GM21390 (cell line): ENCODE results near the gene CFAP141.
"Not testable (repeated sequence)": the region's sequence is repeated elsewhere in the genome, so short reads cannot be mapped to it uniquely, and the experiment has no call there.

ENCODE experiments used
- ATAC-seq: cut with Tn5 transposase; IDR thresholded peaks from one replicate; pipeline ENCODE4 v1.9.1; 2021; ENCODE audit not compliant: unreplicated experiment

The CFAP141 gene

GRCh38 chr1:154206196-154206595 is at the start of gene CFAP141:
TSS of gene CFAP141 (minus strand) at chr1:154206333. CDS start at chr1:154206307, 26 bp downstream.
- ATAC-seq, result no peak

DNA sequence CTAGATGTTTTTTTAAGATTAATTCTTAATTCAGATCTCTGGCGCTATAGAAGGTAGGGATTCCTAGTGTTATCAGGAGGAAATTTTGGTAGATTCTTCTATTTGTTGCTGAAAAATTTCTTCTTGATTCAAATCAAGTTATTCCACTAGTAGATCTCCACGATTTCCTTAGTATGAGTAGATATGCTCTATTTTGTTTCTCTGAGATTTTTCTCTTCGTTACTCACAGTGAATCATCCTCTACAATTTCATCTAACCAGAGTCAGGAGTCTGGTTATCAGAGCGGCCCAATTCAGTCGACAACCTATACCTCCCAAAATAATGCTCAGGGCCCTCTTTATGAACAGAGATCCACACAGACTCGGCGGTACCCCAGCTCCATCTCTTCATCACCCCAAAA is 47.5 kb upstream of the CFAP141 start:
- ATAC-seq, result no peak

DNA sequence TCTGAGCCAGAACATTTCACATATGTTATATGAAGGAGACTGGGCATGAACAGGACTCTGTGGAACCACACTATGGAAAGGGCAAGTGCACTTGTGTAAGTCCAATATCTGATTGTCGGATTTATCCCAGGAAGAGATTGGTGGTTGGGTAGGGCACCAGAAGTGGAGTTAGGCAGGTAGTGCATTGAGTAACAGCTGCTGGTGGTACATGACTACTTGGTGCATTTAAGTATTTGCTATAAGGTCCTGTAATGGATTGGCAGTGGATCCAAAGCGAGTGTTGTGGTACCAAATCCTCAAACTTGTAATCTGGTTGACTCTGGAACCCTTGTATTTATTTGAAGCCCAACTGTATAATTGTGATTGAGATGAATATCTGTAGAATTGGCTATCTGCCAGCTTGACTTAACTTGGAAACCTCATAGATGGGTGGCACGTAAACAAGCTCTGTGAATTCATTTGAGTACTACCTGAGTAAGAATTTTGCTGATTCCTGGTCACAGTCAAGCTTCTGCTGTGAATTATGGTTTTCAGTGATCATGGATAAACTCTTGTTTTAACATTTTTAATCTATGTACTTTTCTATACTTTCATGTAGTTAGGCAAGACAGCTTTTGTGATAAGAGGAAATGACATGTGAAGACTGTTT is 35.7 kb upstream of the CFAP141 start:
- no peak for ATAC-seq

DNA sequence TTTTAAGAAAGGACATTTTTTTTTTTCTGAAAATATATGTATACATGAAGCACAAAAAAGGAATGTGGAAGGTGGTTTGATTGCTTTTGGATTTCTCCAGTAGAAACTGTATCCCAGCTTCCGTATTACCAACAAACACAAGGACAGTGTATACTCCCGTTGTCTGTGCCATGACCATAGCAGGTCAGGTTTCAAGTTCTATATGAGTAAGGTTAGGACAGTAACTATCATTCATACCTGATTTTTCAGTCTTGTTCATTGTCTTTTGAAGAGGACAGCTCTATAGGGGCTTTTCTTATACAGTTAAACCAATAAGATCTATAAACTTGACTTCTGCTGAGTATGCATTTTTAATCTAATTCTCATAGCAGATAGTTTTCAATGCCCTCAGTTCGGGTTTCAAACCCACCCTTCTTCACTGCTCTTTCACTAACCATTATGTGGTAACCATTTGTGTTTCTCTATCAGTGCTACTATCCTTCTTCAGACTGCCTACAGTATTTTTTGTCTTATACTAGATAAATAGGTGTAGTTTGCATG is 34.2 kb upstream of the CFAP141 start:
- ATAC-seq, result no peak

DNA sequence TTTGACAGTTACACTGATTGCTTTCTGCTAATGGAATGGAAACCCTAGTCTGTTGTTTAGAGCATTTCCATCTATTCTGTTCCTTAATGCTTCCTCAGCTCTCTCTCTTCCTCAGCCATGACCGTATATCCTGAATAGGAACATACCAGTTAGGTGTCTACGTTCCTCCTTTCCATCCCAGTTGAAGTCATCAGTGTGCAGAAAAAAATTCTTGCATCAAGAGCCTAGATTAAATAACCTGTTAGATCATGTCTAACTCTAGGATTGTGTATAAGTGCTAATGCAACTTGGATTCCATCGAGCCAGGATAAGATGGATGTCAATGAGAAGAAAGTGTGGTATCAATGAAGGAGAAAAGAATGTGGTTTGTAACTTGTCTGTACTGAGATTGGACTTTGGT is 33.4 kb upstream of the CFAP141 start:
- no peak for ATAC-seq

- no peak for ATAC-seq
These were observed 31.9 kb upstream of the CFAP141 start for GRCh38 chr1:154237880-154238506.

DNA sequence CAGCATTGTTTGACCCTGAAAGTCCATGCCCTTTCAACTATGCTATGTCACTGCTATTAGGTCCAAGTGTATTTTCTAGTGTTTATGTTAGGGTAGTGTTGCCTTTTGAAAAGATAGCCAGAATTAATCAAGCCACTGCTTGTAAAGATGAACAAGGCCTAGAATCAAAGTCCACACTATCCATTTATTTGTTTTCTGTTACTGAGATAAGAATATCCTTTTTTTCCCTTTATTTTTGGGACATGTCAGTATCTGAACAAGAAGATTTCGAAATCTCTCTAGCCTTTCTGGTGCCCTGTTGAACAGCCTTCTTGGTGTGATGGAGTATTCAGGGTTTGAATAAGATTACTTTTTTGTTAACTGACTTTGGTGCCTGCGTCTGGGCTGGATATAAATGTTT is 31.3 kb upstream of the CFAP141 start:
- ATAC-seq, result no peak

DNA sequence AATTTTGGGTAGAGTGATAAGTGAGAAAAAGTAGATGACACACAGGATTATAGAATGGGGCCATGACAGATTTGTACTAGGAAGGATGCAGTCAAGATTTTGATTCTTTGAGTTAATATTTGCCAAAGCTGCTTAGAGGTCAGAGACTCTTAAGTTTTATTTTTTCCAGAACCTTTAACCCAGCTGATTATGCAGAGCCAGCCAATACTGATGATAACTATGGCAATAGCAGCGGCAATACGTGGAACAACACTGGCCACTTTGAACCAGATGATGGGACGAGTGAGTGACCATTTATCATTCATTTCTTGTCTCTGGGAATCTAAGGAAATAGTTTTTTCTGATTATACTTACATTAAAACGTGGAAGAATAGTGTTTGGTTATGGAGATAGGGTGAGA is 30.7 kb upstream of the CFAP141 start:
- no peak for ATAC-seq

DNA sequence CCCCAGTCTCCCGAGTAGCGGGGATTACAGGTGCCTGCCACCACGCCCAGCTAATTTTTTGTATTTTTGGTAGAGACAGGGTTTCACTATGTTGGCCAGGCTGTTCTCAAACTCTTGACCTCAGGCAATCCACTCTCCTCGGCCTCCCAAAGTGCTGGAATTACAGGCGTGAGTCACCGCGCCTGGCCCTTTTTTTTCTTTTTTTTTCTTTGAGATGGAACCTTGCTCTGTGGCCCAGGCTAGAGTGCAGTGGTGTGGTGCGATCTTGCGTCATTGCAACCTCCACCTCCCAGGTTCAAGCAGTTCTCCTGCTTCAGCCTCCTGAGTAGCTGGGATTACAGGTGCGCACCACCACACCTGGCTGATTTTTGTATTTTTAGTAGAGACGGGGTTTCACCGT is 27.0 kb upstream of the CFAP141 start:
- ATAC-seq, result not testable (repeated sequence)

DNA sequence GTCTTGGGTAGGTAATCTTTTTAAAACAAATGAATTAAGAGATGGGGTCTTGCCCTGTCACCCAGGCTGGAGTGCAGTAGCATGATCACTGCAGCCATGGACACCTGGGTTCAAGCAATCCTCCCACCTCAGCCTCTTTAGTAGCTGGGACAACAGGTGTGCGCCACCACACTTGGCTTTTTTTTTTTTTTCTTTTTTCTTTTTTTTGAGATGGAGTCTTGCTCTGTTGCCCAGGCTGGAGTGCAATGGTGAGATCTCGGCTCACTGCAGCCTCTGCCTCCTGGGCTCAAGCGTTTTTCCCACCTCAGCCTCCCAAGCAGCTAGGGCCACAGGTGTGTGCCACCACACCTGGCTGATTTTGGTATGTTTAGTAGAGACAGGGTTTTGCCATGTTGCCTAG is 25.0 kb upstream of the CFAP141 start:
- ATAC-seq, result not testable (repeated sequence)

DNA sequence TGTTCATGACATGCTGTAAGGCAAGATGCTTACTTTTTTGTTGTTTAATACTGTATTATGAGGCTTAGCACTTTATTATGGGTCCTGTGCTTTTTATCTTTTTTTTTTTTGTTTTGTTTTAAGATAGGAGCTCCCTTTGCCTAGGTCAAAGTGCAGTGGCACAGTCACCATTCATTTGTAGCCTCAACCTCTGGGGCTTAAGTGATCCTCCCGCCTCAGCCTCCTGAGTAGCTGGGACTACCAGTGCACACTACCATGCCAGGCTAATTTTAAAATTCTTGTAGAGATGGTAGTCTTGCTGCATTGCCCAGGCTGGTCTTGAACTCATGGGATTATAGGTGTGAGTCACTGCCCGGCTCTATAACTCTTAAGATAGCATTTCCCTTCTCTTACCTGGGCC is 19.2 kb upstream of the CFAP141 start:
- ATAC-seq, result no peak

DNA sequence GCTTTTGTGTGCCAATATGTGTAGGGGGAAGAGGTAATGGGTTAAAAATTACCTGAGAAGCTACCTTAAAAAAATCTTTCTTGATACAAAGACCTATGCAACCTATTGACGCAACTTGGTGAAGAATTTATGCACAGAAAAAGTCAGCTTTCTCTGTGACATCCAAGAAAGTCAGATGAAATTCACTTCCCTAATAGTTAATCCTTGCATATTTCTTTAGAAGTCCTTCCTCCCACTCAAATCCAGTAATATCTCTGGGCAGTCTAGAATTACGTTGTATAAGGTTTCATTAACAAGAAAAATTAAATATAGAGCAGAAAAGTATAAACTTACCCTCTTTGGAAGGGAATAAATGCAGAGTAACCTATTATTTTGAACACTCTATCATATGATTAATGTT is 17.5 kb upstream of the CFAP141 start:
- no peak for ATAC-seq

DNA sequence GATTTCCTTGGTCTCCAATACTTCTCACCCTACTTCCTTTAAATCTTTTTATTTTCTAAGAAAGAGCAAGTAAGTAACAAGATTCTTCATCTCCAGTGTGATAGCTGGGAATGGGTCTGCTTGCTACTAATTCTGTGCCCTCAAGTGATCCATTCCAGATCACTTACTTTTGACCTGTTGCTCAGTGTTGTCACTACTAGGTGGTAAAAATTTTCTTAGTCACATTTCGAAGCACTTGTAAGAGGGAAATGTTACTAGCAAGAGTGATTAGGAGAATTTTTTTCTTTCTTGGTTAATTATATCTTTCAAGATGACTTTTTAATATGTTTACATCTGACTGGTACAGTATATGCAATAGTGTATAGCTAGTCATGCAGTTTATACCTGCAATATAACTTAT is 16.8 kb upstream of the CFAP141 start:
- no peak for ATAC-seq

DNA sequence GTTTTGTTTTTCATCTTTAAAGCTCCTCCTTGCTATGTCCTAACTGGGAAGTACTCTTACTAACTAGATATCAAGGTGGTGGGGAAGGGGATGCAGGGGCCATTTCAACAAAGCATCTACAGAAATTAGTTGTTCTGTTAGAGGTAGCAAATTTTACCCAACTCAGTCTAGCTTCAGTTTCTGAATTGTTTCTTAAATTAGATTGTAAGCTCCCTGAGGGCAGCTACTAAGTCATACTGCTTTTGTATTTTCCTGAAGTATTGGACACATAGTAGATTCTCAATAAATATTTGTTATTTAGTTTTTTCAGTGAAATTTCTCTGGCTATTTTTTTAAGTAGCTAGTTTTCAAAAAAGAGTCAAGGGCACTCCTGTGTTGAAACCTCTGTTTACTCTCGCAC is 16.4 kb upstream of the CFAP141 start:
- ATAC-seq, result no peak

GRCh38 chr1:154221278-154222001 is 15.3 kb upstream of the CFAP141 start:
- no peak for ATAC-seq

- no peak for ATAC-seq
These were observed 14.8 kb upstream of the CFAP141 start for GRCh38 chr1:154220970-154221277.

DNA sequence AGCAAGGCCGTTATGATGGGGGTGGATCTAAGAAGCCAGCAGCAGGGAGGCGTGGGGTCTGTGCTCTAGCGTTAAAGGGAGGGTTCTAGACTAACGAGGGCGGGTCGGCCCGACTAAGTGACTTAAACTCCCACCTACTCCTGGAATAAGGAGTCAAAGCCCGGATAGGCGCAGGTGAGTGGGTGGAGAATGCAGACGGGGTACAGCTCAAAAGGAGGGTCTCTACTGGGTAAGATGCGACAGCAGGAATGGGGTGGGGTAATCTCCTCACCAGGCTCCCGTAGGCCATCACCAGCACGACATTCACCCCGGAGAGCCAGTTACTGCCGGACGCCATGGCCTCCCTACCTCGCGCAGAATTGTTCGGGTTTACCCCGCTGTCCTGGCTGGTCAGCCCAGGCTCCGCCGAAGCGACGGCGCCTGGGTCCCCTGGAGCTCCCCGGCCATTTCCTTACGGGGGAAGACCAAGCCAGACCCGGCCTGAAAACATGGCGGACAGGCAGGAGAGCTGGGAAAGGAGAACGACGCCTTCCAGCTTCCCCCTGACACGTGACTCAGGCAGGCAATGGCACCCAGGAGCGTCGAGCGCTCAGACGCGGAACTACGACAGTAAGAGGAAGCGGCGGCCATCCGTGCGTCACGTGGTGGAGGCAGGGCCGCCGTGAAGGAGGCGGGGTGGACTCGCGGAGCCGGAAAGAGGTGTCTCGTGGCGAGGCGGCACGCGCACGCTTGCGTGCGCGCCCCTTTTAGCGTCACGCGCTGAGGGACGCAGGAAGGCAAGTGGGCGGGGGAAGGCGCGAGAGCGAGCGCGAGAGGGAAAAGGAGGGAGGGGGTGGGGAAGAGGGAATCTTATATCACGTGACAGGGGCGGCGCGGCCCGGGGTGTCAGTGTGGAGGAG is 14.2 kb upstream of the CFAP141 start, which contains the start of gene UBAP2L:
Gene UBAP2L, plus strand, starts transcription at position 885 of the 899 bp plus-strand sequence. CDS start 4,169 bp downstream, outside the sequence.
- ATAC-seq, result peak; percentile 86

DNA sequence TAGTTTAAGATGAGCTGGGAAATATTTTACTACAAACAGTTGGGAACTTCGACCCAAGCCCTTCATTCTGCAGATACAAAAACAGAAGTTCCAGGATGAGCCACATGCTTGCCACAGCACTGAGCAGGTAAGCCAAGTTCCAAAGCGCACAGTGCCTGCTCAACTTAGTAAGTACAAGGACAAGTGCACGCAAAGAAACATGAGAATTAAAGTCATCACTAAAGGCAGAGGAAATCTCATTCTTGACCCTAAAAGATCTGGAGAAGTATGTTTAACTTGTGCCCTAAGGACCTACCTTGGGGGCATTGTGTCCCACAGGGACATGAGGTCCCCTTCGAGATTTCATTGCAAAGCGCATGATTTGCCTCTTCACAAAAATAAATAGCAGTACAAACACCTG is 13.4 kb upstream of the CFAP141 start:
- ATAC-seq, result no peak

DNA sequence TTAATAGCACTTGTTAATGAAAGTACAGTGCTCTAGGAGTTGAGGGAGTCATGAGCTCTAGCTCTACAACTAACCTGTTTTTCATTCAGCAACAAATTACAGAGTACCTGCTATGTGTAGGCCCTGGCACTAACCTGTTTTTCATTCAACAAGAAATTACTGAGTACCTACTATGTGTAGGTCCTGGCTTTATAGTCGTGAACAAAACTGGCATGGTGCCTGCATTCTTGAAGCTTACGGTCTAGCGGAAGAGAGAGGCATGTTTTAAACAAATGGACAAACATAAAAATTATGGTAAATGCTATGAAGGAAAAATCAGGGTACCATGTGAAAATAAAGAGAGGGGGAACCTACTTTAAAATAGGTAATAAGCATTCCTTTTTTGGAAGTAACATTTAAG is 12.4 kb upstream of the CFAP141 start:
- no peak for ATAC-seq

GRCh38 chr1:154213274-154213673 is 7.1 kb upstream of the CFAP141 start:
- no peak for ATAC-seq

- ATAC-seq, result no peak
These were observed 6.0 kb upstream of the CFAP141 start for GRCh38 chr1:154212083-154212482.
